T1000 (cell line): ENCODE measurements around the gene PAK5.

Experiments
- DNase-seq: peaks from one replicate; lab custom pipeline; 2025; ENCODE audit warnings: mixed read lengths; lab: John Stamatoyannopoulos, UW

The PAK5 gene

DNA sequence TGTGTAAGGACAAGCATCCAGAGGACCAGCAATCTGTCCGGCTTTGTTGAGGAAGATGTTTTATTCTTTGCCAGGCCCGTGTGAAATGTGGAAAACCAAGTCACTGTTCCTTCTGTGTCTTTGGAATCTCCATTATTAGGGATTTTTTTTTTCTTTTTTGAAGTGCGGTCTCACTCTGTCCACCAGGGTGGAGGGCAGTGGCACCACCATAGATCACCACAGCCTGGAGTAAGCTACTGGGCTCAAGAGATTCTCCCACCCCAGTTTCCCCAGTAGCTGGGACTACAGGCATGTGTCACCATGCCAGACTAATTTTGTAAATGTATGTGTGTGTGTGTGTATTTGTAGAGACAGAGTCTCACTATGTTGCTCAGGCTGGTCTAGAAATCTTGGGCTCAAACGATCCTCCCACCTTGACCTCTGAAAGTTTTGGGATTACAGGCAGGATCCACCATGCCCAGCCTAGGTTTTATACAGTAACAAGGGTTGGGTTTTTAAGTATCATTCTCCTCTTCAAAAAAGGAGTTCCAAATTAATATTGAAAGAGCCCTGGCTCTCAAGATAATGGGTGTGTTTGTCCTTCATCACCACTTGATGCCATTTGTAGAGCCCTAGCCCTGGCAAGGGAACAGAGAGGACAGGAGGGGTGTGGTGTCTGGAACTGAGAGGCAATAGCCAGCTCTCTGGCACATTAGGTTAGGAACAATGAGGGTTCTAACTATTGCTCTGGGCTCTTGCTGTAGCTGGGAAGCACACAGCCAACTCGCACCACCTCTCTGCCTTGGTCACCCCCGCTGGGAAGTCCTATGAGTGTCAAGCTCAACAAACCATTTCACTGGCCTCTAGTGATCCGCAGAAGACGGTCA is 321.3 kb downstream of the PAK5 start:
- DNase-seq, result no peak

DNA sequence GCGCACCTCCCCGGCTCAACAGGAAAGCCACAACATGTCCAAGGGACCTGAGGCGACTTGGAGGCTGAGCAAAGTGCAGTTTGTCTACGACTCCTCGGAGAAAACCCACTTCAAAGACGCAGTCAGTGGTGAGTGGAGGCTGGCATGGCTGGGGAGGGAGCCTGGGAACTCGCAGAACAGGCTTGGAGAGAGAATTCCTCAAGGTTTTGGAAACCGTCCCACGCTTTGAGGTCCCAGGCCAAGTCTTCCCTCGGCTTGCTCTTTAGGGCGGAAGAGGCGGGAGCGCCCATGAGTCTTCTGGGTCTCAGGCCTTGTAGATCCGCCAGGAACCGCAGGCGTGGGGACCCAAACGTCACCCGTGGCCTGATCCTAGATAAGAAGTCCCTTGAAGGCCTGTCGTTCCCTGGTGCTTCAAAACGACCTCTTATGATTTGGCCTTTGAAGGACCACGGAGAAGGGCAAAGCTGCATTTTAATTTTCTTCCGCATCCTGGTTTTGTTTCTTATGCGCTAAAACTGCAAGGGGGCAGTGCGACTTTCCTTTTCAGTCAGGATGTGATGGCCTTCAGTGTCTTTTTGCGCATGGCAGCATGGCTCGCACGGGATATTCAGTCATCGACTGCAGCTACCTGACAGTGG is 322.5 kb downstream of the PAK5 start:
- no peak for DNase-seq

DNA sequence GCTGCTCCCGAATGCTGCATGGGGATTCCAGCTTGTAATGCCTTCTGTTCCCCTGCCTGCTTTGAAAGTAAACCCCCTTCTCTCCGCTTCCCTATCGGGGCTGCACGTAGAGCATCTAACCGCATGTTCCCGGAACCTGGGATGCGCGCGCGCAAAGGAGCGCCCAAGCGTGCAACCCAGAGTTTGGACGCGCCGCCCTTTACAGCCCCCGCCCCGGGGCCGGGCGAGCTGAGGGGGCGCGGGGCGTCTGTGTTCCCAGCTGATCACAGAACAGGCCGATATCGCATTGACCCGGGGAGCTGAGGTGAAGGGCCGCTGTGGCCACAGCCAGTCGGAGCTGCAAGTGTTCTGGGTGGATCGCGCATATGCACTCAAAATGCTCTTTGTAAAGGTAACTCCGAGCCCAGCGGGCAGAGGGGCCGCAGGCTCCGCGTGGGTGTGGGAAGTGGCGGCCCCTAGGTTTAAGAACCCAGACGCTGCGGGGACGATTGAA is 323.1 kb downstream of the PAK5 start:
- DNase-seq, result no peak

GRCh38 chr20:9515214-9515585 is 323.7 kb downstream of the PAK5 start:
- DNase-seq, result no peak

GRCh38 chr20:9514461-9515213 is 324.2 kb downstream of the PAK5 start, which contains the start of gene LAMP5:
Gene LAMP5 (plus strand): TSS chr20:9514590. CDS start chr20:9514853, 263 bp downstream.
- DNase-seq, result no peak

DNA sequence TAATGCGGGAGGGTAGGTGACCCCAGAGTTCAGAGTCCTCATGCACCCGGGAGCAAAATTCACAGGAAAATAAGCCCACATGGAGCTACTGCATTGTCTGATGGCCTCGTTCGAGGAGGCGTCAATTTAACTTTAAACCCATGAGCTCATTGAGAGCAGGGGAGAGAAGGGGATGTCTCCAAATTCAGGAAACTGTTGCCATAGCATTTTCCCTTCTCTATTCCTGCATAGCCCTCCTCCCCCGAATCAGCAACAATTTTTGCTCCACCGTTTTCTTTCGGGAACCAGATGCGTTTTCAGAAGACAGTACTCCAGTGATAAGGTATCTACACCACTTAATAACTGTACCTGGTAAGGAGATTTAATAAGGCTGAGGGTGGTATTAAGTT is 324.8 kb downstream of the PAK5 start:
- no peak for DNase-seq

DNA sequence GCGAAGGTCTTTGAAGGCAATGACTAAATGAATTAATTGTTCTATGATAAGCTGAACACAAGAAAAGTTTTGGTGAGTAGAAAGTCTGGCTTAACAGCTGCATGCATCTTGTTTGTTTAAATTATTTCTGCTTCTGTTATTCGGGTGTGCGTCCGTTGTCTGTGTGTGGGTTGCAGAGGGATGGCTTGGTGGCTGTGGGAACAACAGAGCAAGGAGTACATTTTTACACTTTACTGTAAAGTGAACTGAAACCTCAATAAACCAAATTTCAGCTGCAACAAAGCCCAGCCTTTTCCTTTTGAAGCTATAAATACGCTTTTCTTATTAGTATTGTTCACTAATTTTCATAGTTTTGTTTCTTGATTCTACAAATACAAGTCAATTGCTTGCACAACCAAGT is 328.0 kb downstream of the PAK5 start:
- no peak for DNase-seq

DNA sequence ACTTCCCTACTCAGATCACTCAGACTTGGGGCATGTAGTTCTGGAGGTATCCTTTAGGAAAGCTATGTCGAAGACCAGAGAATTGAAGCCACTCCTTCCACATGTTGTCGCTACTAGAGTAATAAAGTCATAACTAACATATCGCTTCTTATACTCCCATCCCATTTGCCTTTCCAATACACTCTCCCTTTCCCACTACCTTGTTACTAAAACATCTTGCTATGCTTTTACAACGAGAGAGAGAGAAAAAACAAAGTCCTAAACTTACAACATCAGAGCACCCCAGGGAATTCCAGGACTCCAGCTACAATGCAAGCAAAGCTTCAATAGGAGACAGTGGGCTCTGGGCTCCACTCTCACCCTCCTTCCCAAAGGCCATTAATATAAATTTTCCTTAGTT is 329.6 kb downstream of the PAK5 start:
- no peak for DNase-seq

GRCh38 chr20:9508696-9509178 is 330.1 kb downstream of the PAK5 start:
- no peak for DNase-seq

GRCh38 chr20:9508240-9508661 is 330.6 kb downstream of the PAK5 start:
- DNase-seq, result no peak

- no peak for DNase-seq
Observed at GRCh38 chr20:9507544-9508239, 331.2 kb downstream of the PAK5 start.

GRCh38 chr20:9506964-9507369 is 331.9 kb downstream of the PAK5 start:
- no peak for DNase-seq

GRCh38 chr20:9506280-9506821 is 332.5 kb downstream of the PAK5 start:
- DNase-seq, result no peak

DNA sequence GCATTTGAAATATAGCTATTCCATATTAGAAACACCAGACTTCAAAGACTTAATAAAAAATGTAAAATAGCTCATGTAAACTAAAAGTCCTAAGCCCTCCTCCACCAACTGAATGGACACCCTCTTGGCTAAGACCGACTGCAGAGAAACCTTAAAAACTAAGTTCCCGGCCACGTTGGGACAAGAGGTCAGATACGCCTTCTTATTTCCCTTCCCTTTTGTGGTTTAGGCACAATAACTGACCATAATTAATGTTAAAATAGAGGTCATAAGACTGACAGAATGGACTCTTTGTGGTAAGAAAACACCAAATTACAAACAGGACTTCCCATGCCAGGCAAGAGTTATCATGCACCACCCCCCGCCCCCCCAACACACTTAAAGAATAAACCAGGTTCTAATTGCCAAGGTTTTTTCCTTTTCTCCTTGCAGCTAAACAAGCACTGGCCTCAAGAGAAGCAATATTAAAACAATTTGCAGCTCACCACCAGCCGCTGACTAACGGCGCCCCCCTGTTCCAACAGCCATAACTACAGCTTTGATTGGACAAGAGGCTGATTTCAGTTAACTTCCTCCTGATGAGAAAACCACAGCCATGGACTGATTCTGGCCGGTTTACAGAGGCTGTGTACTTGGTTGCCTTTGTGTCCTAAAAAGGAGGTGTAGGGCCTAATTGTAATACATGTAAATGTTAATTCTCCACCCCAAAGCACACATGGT is 335.2 kb downstream of the PAK5 start:
- no peak for DNase-seq

DNA sequence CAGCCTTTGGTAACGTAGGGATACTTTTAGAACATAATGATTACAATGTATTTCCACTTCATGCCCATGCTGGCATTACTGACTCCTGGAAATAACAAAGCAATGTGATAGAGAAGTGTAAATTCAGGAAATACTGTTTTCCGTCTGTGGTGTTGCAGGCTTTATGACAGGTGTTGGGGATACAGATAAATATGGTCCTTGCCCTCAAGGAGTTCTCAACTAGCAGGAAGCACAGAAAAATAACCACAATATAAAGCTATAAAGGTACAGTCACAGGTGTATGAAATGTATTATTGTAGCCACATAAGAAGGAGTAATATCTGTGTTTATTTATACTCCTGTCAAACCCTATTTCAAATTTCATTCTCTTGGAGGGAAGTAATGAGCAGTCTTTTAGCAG is 337.4 kb downstream of the PAK5 start:
- no peak for DNase-seq

DNA sequence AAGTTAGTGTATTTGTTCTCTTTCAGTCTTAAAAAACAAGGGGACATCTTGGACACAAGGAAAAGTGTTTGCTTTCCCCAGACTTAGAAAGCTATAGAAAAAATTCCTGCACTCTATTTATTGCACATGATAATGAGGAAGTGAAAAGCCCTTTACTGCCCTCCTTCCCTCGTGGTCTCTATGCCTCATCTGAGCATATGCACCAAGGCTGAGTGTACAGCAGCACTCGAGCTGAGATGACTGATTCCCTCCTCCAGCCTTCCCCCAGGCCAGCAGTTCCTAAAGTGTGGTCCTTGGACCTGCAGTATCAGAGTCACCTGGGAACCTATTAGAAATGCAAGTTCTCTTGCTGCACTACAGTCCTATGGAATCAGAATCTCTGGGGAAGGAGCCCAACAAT is 338.8 kb downstream of the PAK5 start:
- no peak for DNase-seq

DNA sequence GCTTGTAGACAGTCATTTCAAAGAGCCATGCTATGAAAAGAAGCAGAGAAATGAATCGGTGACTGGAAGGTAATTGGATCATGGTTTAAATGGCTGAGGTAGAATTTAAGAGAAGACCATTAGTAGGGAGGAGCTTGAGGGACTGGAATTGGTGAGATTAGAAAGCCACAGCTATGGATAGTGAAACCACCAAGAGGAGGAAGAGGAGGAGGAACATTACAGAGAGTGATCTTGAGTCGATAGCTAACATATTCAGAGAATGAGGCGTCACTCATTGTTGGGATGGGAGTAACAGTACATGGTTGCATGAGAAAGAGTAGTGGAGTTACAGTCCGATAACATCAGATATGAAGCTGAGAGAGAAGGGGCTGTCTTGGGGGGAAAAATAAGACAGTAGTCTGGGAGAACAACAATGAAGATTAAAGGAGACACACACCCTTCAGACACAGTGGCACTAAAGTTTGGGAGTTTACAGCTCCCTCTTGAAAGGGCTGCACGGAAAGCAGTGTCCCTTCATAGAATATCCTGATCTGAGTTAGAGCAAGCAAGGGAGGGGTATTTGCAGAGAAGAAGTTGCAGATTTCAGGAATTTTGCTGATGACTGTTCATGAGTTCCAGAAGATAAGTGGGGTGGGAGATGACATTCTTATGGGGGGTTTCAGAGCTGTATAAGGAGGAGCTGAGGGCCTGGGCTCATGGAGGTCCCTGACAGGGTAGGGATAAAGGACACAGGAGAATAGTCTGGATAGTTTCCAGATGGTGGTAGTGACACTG is 339.6 kb downstream of the PAK5 start:
- no peak for DNase-seq

DNA sequence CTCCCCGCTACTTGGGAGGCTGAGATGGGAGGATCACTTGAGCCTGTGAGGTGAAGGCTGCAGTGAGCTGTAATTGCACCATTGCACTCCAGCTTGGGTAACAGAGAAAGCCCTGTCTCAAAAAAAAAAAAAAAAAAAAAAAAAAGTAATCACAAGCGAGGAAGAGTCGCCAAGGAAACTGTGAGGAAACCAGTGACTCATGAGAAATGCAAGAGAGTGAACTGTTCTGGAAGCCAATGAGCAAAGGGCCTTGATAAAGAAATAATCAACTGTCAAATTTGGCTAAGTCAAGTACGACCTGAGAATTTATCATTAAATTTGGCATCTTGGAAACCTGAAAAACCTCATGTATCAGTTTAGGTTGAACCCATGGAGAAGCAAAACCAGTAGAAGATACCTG is 340.6 kb downstream of the PAK5 start:
- DNase-seq, result no peak

- DNase-seq, result no peak
Observed at GRCh38 chr20:9496155-9496554, 342.7 kb downstream of the PAK5 start.

GRCh38 chr20:9495701-9496100 is 343.2 kb downstream of the PAK5 start:
- no peak for DNase-seq
